Smooth muscle cell (in vitro differentiated cells): ENCODE measurements around the gene FAH. TPM values are rescaled to one million over a fixed set of nuclear protein-coding genes. Genes with fewer than 3 reads are reported as not detected.
A peak's percentile ranks its signal among the peaks of the same experiment; 100 is the strongest.

ENCODE experiments used
- DNase-seq: peaks from one replicate; lab custom pipeline; 2025; ENCODE audit not compliant: unreplicated experiment; lab: John Stamatoyannopoulos, UW
- H2AFZ ChIP-seq: fragments of 200-600 bp; sonication (generic); 2 replicates; pipeline ENCODE4 v1.6.0; 2016; ENCODE audit warnings: antibody characterized with exemption, low read depth, mild to moderate bottlenecking
- H3F3A ChIP-seq: fragments of 200-600 bp; sonication (generic); 2 replicates; pipeline ENCODE4 v1.6.0; 2017; ENCODE audit warnings: antibody characterized with exemption, low read depth
- H3K27ac ChIP-seq: fragments of 200-600 bp; sonication (generic); 2 replicates; pipeline ENCODE4 v1.5.1; 2016; ENCODE audit warnings: low read depth, mild to moderate bottlenecking
- H3K27me3 ChIP-seq: fragments of 200-600 bp; sonication (generic); 2 replicates; pipeline ENCODE4 v1.6.1; 2016; ENCODE audit warnings: low read depth, mild to moderate bottlenecking
- H3K36me3 ChIP-seq: fragments of 200-600 bp; sonication (generic); 2 replicates; pipeline ENCODE4 v1.5.1; 2016; ENCODE audit warnings: low read depth
- H3K4me1 ChIP-seq: fragments of 200-600 bp; sonication (generic); 2 replicates; pipeline ENCODE4 v1.5.1; 2016; ENCODE audit warnings: low read depth
- H3K4me2 ChIP-seq: fragments of 200-600 bp; sonication (generic); 2 replicates; pipeline ENCODE4 v1.6.0; 2016; ENCODE audit warnings: mild to moderate bottlenecking
- H3K4me3 ChIP-seq: fragments of 200-600 bp; sonication (generic); 2 replicates; pipeline ENCODE4 v1.5.1; 2016; ENCODE audit warnings: mild to moderate bottlenecking
- H3K79me2 ChIP-seq: fragments of 200-600 bp; sonication (generic); 2 replicates; pipeline ENCODE4 v1.6.0; 2016; ENCODE audit warnings: low read depth, mild to moderate bottlenecking
- H3K9ac ChIP-seq: fragments of 200-600 bp; sonication (generic); 2 replicates; pipeline ENCODE4 v1.6.0; 2016; ENCODE audit warnings: low read depth
- H3K9me3 ChIP-seq: fragments of 200-600 bp; sonication (generic); replicated peaks from 2 replicates; pipeline ENCODE4 v1.5.1; 2016; ENCODE audit warnings: low read depth
- H4K20me1 ChIP-seq: fragments of 200-600 bp; sonication (generic); 2 replicates; pipeline ENCODE4 v1.6.0; 2016; ENCODE audit warnings: low read depth
- WGBS: methylation state at CpG from one replicate; pipeline ENCODE4 v1.1.7; 2016; ENCODE audit warnings: low lambda C conversion rate; 5-methylcytosine and 5-hydroxymethylcytosine counted together
- polyA plus RNA-seq: library from polyadenylated mRNA; unstranded; fragments of >200 nt; fragmentation: Nextera tagmentation; extraction: Ambion mirVana; gene quantifications from 2 replicates; pipeline ENCODE4 v1.2.1, GENCODE V29; 2016
- total RNA-seq: library from RNA; depleted of rRNA; stranded (reverse); fragments of >200 nt; gene quantifications from 2 replicates; pipeline ENCODE4 v1.2.3, GENCODE V29; 2014
- TF ChIP-seq, protein P1 (sequence below): fragments of 200-600 bp; sonication (generic); IDR thresholded peaks from 2 replicates; pipeline ENCODE4 v1.5.1; 2017; ENCODE audit warnings: borderline replicate concordance, mild to moderate bottlenecking, antibody characterized with exemption; ENCODE audit not compliant: insufficient read depth, poor library complexity, severe bottlenecking

Gene FAH
- total and polyA plus RNA-seq, 2 experiments from 2014 or later, result 18.3 to 36.7 TPM

DNA sequence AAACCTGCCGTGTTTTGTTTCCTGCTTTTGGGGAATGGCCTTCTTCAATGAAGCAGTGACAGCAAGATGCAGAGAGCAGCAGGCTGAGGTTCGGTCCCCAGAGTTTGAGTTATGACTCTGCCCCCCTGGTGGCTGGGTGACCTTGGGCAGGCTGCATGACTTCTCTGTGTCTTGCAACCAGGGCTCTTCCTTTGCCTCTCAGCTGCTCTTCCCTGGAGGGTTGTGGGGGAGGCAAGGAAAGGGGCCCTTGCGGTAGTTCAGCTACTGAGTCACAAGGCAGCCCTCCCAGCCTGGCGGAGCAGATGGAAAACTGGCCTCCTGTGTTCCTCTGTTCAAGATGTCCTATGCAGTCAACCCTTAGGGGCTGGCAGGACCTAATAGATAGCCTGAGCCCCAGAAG lies 82.1 kb downstream of the FAH start:
- DNase-seq, result no peak
- peaks cover 4% of the 10 kb centered on the region for H3K27me3 ChIP-seq
- no peaks in the 10 kb centered on the region for H3K9me3 ChIP-seq
- H3F3A ChIP-seq, result no peaks in the 10 kb centered on the region
- WGBS, result 54% methylated on average over 4 of the region's 4 CpGs
- no peak overlapping the region for H3K9ac ChIP-seq
- H3K4me3 ChIP-seq, result no peak overlapping the region
- TF ChIP-seq, protein P1, sequence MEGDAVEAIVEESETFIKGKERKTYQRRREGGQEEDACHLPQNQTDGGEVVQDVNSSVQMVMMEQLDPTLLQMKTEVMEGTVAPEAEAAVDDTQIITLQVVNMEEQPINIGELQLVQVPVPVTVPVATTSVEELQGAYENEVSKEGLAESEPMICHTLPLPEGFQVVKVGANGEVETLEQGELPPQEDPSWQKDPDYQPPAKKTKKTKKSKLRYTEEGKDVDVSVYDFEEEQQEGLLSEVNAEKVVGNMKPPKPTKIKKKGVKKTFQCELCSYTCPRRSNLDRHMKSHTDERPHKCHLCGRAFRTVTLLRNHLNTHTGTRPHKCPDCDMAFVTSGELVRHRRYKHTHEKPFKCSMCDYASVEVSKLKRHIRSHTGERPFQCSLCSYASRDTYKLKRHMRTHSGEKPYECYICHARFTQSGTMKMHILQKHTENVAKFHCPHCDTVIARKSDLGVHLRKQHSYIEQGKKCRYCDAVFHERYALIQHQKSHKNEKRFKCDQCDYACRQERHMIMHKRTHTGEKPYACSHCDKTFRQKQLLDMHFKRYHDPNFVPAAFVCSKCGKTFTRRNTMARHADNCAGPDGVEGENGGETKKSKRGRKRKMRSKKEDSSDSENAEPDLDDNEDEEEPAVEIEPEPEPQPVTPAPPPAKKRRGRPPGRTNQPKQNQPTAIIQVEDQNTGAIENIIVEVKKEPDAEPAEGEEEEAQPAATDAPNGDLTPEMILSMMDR, result peak; percentile 44
- no peaks in the 10 kb centered on the region for H4K20me1 ChIP-seq
- H3K36me3 ChIP-seq, result no peaks in the 10 kb centered on the region
- no peak overlapping the region for H2AFZ ChIP-seq
- no peak overlapping the region for H3K27ac ChIP-seq
- no peaks in the 10 kb centered on the region for H3K79me2 ChIP-seq
- H3K4me1 ChIP-seq, result peaks cover 3% of the 10 kb centered on the region
- no peak overlapping the region for H3K4me2 ChIP-seq

Other genes starting within 250 kb of the FAH start
- 18.2 and 21.1 TPM in 2 replicates for gene BCL2A1, start 181.8 kb upstream of the FAH start, total RNA-seq
- gene BCL2A1, start 181.8 kb upstream of the FAH start, polyA plus RNA-seq, result 13.4 and 14.3 TPM in 2 replicates
- 144 and 165 TPM in 2 replicates for gene ZFAND6, start 93.3 kb upstream of the FAH start, total RNA-seq
- 78.4 and 81.9 TPM in 2 replicates for gene ZFAND6, start 93.3 kb upstream of the FAH start, polyA plus RNA-seq
- gene CTXND1, start 99.2 kb downstream of the FAH start, total RNA-seq, result not detected in 2 replicates
- 0.06 and 0.28 TPM in 2 replicates for gene CTXND1, start 99.2 kb downstream of the FAH start, polyA plus RNA-seq